Epithelial cell of esophagus (primary cell): ENCODE results near the gene FASTKD1.
A peak's percentile ranks its signal among the peaks of the same experiment; 100 is the strongest.

Source experiments
- DNase-seq: peaks from one replicate; pipeline ENCODE4 v3.0.0; 2010; ENCODE audit warnings: low read depth
- H3K4me3 ChIP-seq: 2 replicates; pipeline ENCODE4 v1.5.1; 2011; ENCODE audit warnings: mild to moderate bottlenecking, low read length, control low read depth
- CTCF ChIP-seq: IDR thresholded peaks from 2 replicates; pipeline ENCODE4 v1.5.1; 2011; ENCODE audit warnings: low read depth, mild to moderate bottlenecking, low read length, control low read depth, inconsistent platforms; ENCODE audit not compliant: insufficient read depth; ENCODE audit errors: missing control alignments

FASTKD1 gene

GRCh38 chr2:169480079-169480465 is 93.6 kb downstream of the FASTKD1 start:
- TF ChIP-seq CTCF, result no peak
- DNase-seq, result peak; percentile 18

More at GRCh38 chr2:169480079-169480465, 93.6 kb downstream of the FASTKD1 start:
- H3K4me3 ChIP-seq, result peak overlapping the region; percentile 85
